MM.1S (cell line): ENCODE data around the gene RNF149.
"Not testable (repeated sequence)": the region's sequence is repeated elsewhere in the genome, so short reads cannot be mapped to it uniquely, and the experiment has no call there.

Source experiments
- DNase-seq: peaks from one replicate; pipeline ENCODE4 v3.0.0-alpha.2; 2015
- H2AFZ ChIP-seq: fragments of 300-600 bp; sonication (generic); 2 replicates; pipeline ENCODE4 v1.6.0; 2016; ENCODE audit warnings: antibody characterized with exemption, low read length
- H3F3A ChIP-seq: fragments of 300-600 bp; sonication (generic); 2 replicates; pipeline ENCODE4 v1.6.1; 2016; ENCODE audit warnings: mild to moderate bottlenecking, antibody characterized with exemption, low read length, moderate library complexity, mixed read lengths; ENCODE audit not compliant: insufficient read depth
- H3K27ac ChIP-seq: fragments of 300-600 bp; sonication (generic); 2 replicates; pipeline ENCODE4 v1.5.1; 2016; ENCODE audit warnings: mild to moderate bottlenecking, low read length
- H3K27me3 ChIP-seq: fragments of 300-600 bp; sonication (generic); replicated peaks from 2 replicates; pipeline ENCODE4 v1.6.0; 2016; ENCODE audit warnings: low read length; ENCODE audit not compliant: insufficient read depth
- H3K36me3 ChIP-seq: fragments of 300-600 bp; sonication (generic); replicated peaks from 2 replicates; pipeline ENCODE4 v1.6.1; 2016; ENCODE audit warnings: mild to moderate bottlenecking, low read length, mixed read lengths; ENCODE audit not compliant: insufficient read depth
- H3K4me1 ChIP-seq: fragments of 300-600 bp; sonication (generic); 2 replicates; pipeline ENCODE4 v1.6.1; 2016; ENCODE audit warnings: low read length, mixed read lengths
- H3K4me2 ChIP-seq: fragments of 300-600 bp; sonication (generic); 2 replicates; pipeline ENCODE4 v1.6.0; 2016; ENCODE audit warnings: low read depth, low read length
- H3K4me3 ChIP-seq: fragments of 300-600 bp; sonication (generic); 2 replicates; pipeline ENCODE4 v1.5.1; 2016; ENCODE audit warnings: low read length, mixed read lengths
- H3K79me2 ChIP-seq: fragments of 300-600 bp; sonication (generic); 2 replicates; pipeline ENCODE4 v1.6.1; 2016; ENCODE audit warnings: mixed run types, low read length, mixed read lengths
- H3K9ac ChIP-seq: fragments of 300-600 bp; sonication (generic); 2 replicates; pipeline ENCODE4 v1.6.1; 2016; ENCODE audit warnings: low read length, mixed read lengths
- H3K9me2 ChIP-seq: fragments of 300-600 bp; sonication (generic); replicated peaks from 2 replicates; pipeline ENCODE4 v1.6.1; 2016; ENCODE audit warnings: mild to moderate bottlenecking, low read length, mixed read lengths; ENCODE audit not compliant: insufficient read depth
- H3K9me3 ChIP-seq: fragments of 300-600 bp; sonication (generic); replicated peaks from 2 replicates; pipeline ENCODE4 v1.6.1; 2016; ENCODE audit warnings: mild to moderate bottlenecking, low read length, mixed read lengths; ENCODE audit not compliant: insufficient read depth
- H4K20me1 ChIP-seq: fragments of 300-600 bp; sonication (generic); 2 replicates; pipeline ENCODE4 v1.6.1; 2016; ENCODE audit warnings: mild to moderate bottlenecking, low read length, moderate library complexity, mixed read lengths; ENCODE audit not compliant: insufficient read depth
- CTCF ChIP-seq: fragments of 300-600 bp; sonication (generic); IDR thresholded peaks from 2 replicates; pipeline ENCODE4 v1.5.1; 2016; ENCODE audit warnings: antibody characterized with exemption, low read length, mixed read lengths
- EZH2 ChIP-seq: fragments of 300-600 bp; sonication (generic); optimal IDR thresholded peaks from 2 replicates; pipeline ENCODE3; 2017; ENCODE audit warnings: low read depth, mild to moderate bottlenecking, antibody characterized with exemption, low read length, mixed read lengths
- EZH2phosphoT487 ChIP-seq: fragments of 300-600 bp; sonication (generic); IDR thresholded peaks from 2 replicates; pipeline ENCODE4 v1.6.1; 2018; ENCODE audit warnings: antibody characterized with exemption, low read length

Gene RNF149

GRCh38 chr2:101241158-101241557 is 67.3 kb downstream of the RNF149 start:
- no peaks in the 10 kb centered on the region for H3K79me2 ChIP-seq
- no peak overlapping the region for H3K27ac ChIP-seq
- no peaks in the 10 kb centered on the region for H3K9me2 ChIP-seq
- H3K4me3 ChIP-seq, result no peak overlapping the region
- TF ChIP-seq CTCF, result no peak
- no peak for TF ChIP-seq EZH2phosphoT487
- TF ChIP-seq EZH2, result no peak
- H3K9me3 ChIP-seq, result no peaks in the 10 kb centered on the region
- no peaks in the 10 kb centered on the region for H3K27me3 ChIP-seq
- no peak for DNase-seq
- H4K20me1 ChIP-seq, result no peaks in the 10 kb centered on the region
- 0 out of 2 replicates have a peak overlapping the region, but pooled peaks have one; percentile 8 for H3K4me2 ChIP-seq
- no peaks in the 10 kb centered on the region for H3K36me3 ChIP-seq
- no peak overlapping the region for H3K9ac ChIP-seq
- no peak overlapping the region for H2AFZ ChIP-seq
- no peaks in the 10 kb centered on the region; the same call in 1 of the 2 replicates for H3F3A ChIP-seq
- H3K4me1 ChIP-seq, result no peaks in the 10 kb centered on the region

- Histone ChIP-seq H2AFZ (peak overlapping the region; percentile 10; the same call in 1 of the 2 replicates), H3K4me2 (0 out of 2 replicates have a peak overlapping the region, but pooled peaks have one; percentile 8)
- not testable (repeated sequence) for H3K9me3 ChIP-seq, H3K36me3 ChIP-seq, H3K27ac ChIP-seq, H3K9me2 ChIP-seq, H3F3A ChIP-seq, H3K9ac ChIP-seq, H3K79me2 ChIP-seq, H3K4me3 ChIP-seq, H4K20me1 ChIP-seq, H3K4me1 ChIP-seq, H3K27me3 ChIP-seq
- peak; percentile 25 for DNase-seq
- TF ChIP-seq CTCF, result peak; percentile 45
Observed at GRCh38 chr2:101240694-101241093, 67.8 kb downstream of the RNF149 start.

GRCh38 chr2:101239760-101240118 is 68.8 kb downstream of the RNF149 start:
- H3F3A ChIP-seq, H3K36me3 ChIP-seq, H2AFZ ChIP-seq: not testable (repeated sequence)

GRCh38 chr2:101238930-101239759 is 69.4 kb downstream of the RNF149 start:
- no peaks in the 10 kb centered on the region for H3K27me3 ChIP-seq
- TF ChIP-seq EZH2 (no peak), EZH2phosphoT487 (no peak), CTCF (no peak)
- no peaks in the 10 kb centered on the region for H3K79me2 ChIP-seq
- H3K9me3 ChIP-seq, result no peaks in the 10 kb centered on the region
- H3K4me3 ChIP-seq, result no peak overlapping the region
- H3K9ac ChIP-seq, result no peak overlapping the region
- no peak overlapping the region for H2AFZ ChIP-seq
- no peak for DNase-seq
- no peaks in the 10 kb centered on the region for H3K4me1 ChIP-seq
- no peaks in the 10 kb centered on the region; the same call in 1 of the 2 replicates for H3F3A ChIP-seq
- H3K27ac ChIP-seq, result no peak overlapping the region
- no peak overlapping the region for H3K4me2 ChIP-seq
- H3K36me3 ChIP-seq, result no peaks in the 10 kb centered on the region
- no peaks in the 10 kb centered on the region for H3K9me2 ChIP-seq
- H4K20me1 ChIP-seq, result no peaks in the 10 kb centered on the region

More at GRCh38 chr2:101239760-101240118, 68.8 kb downstream of the RNF149 start:
- not testable (repeated sequence) for H3K9me2 ChIP-seq, H3K4me2 ChIP-seq, H3K79me2 ChIP-seq, H4K20me1 ChIP-seq, H3K27ac ChIP-seq, H3K27me3 ChIP-seq, H3K4me1 ChIP-seq, H3K9me3 ChIP-seq, H3K9ac ChIP-seq, DNase-seq, H3K4me3 ChIP-seq

- H3K9me3 ChIP-seq, H3K79me2 ChIP-seq, H3K4me1 ChIP-seq, H3K4me3 ChIP-seq, H3K9ac ChIP-seq, H4K20me1 ChIP-seq, DNase-seq, H3K27me3 ChIP-seq, H3K27ac ChIP-seq, H3F3A ChIP-seq, H2AFZ ChIP-seq, H3K36me3 ChIP-seq, H3K9me2 ChIP-seq, H3K4me2 ChIP-seq: not testable (repeated sequence)
Observed at GRCh38 chr2:101237944-101238343, 70.6 kb downstream of the RNF149 start.
